ENCODE results near the gene C10orf62.
"Not testable (repeated sequence)": the region's sequence is repeated elsewhere in the genome, so short reads cannot be mapped to it uniquely, and the experiment has no call there.

Gene C10orf62

GRCh38 chr10:97561386-97562077 lies 28.0 kb upstream of the C10orf62 start:
- not testable (repeated sequence) for H3K4me3 ChIP-seq (replicated peaks; ENCODE audit: low read depth, low read length); DNase-seq (ENCODE audit: extremely low read depth, low read depth)

- H3K4me3 ChIP-seq (replicated peaks; ENCODE audit: low read depth, low read length); DNase-seq (ENCODE audit: extremely low read depth, low read depth): not testable (repeated sequence)
These were observed 27.2 kb upstream of the C10orf62 start for GRCh38 chr10:97562329-97562728.

- DNase-seq (ENCODE audit: extremely low read depth, low read depth): no peak
- no peak for TF ChIP-seq CTCF (IDR thresholded peaks at IDR 0.05; ENCODE audit: low read depth, low read length, missing control alignments)
- no peak overlapping the region for H3K4me3 ChIP-seq (replicated peaks; ENCODE audit: low read depth, low read length)
These were observed 26.2 kb upstream of the C10orf62 start for GRCh38 chr10:97563337-97563736.

GRCh38 chr10:97564776-97565175 lies 24.7 kb upstream of the C10orf62 start:
- TF ChIP-seq CTCF (IDR thresholded peaks at IDR 0.05; ENCODE audit: low read depth, low read length, missing control alignments): no peak

GRCh38 chr10:97566336-97566996 lies 23.1 kb upstream of the C10orf62 start:
- DNase-seq (ENCODE audit: extremely low read depth, low read depth): no peak
- TF ChIP-seq CTCF (IDR thresholded peaks at IDR 0.05; ENCODE audit: low read depth, low read length, missing control alignments): no peak
- H3K4me3 ChIP-seq (replicated peaks; ENCODE audit: low read depth, low read length): no peak overlapping the region

More at GRCh38 chr10:97564776-97565175, 24.7 kb upstream of the C10orf62 start:
- no peak for DNase-seq (ENCODE audit: extremely low read depth, low read depth)
- H3K4me3 ChIP-seq (replicated peaks; ENCODE audit: low read depth, low read length): no peak overlapping the region

GRCh38 chr10:97567891-97568290 lies 21.6 kb upstream of the C10orf62 start:
- H3K4me3 ChIP-seq (replicated peaks; ENCODE audit: low read depth, low read length): no peak overlapping the region
- no peak for DNase-seq (ENCODE audit: extremely low read depth, low read depth)
- TF ChIP-seq CTCF (IDR thresholded peaks at IDR 0.05; ENCODE audit: low read depth, low read length, missing control alignments): no peak

- TF ChIP-seq CTCF (IDR thresholded peaks at IDR 0.05; ENCODE audit: low read depth, low read length, missing control alignments): no peak
- H3K4me3 ChIP-seq (replicated peaks; ENCODE audit: low read depth, low read length): no peak overlapping the region
- no peak for DNase-seq (ENCODE audit: extremely low read depth, low read depth)
These were observed 19.3 kb upstream of the C10orf62 start for GRCh38 chr10:97570146-97570788.

Data from HFF-Myc (cell line).